Stomach (tissue), 9 donors: ENCODE results near the gene RCN2. TPM values are rescaled to one million over a fixed set of nuclear protein-coding genes. Genes with fewer than 3 reads are reported as not detected.

Experiments used
- DNase-seq, 2 donors: peaks; one replicate each; pipeline versions ENCODE4 v3.0.0 to v3.0.0-alpha.2; 2013 to 2019
- H3K27ac ChIP-seq, 5 donors: fragments of 200-600 bp in 4 of 5; sonication (generic) in 4 of 5; one replicate each; pipeline ENCODE4 v1.5.1; 2013 to 2019; ENCODE audit warnings: mild to moderate bottlenecking in 1 of 5, moderate library complexity in 1 of 5
- H3K27me3 ChIP-seq, 3 donors: fragments of 200-600 bp; sonication (generic); one replicate each; pipeline ENCODE4 v1.5.1; 2017 to 2019; ENCODE audit warnings: mixed run types in 1 of 3
- H3K36me3 ChIP-seq, 4 donors: fragments of 200-600 bp; sonication (generic); 1 replicate in 3 of 4; 2 replicates in 1 of 4; pipeline ENCODE4 v1.5.1; 2016 to 2019
- H3K4me1 ChIP-seq, 4 donors: fragments of 200-600 bp; sonication (generic); one replicate each; pipeline ENCODE4 v1.5.1; 2016 to 2019
- H3K4me3 ChIP-seq, 4 donors: fragments of 200-600 bp; sonication (generic) in 3 of 4; one replicate each; pipeline ENCODE4 v1.5.1; 2016 to 2019; ENCODE audit warnings: mild to moderate bottlenecking in 1 of 4
- H3K9me3 ChIP-seq, 4 donors: fragments of 200-600 bp; sonication (generic); one replicate each; pipeline ENCODE4 v1.5.1; 2016 to 2019
- EP300 ChIP-seq: sonication (generic); formaldehyde crosslinking; IDR thresholded peaks from one replicate; pipeline ENCODE4 v1.6.1; 2017; ENCODE audit warnings: antibody characterized with exemption
- POLR2A ChIP-seq, 4 donors: fragments of 450-650 bp; IDR thresholded peaks; one replicate each; pipeline ENCODE4 v1.6.1; 2016; ENCODE audit warnings: antibody characterized with exemption in 4 of 4, control low read depth in 2 of 4, mild to moderate bottlenecking in 1 of 4, moderate library complexity in 1 of 4
- POLR2AphosphoS5 ChIP-seq, 3 donors: sonication (generic); formaldehyde crosslinking; IDR thresholded peaks; one replicate each; pipeline ENCODE4 v1.6.1; 2016; ENCODE audit warnings: antibody characterized with exemption in 3 of 3
- WGBS, 5 donors: extraction: QIAGEN DNeasy Blood & Tissue Kit in 3 of 5; methylation state at CpG; one replicate each; pipeline versions ENCODE4 v1.1.5 to v1.1.7; 2013 to 2018; 5-methylcytosine and 5-hydroxymethylcytosine counted together
- intact Hi-C: fragments of 100-400 bp; cut with DNase I; formaldehyde crosslinking; loops from one replicate; pipeline ENCODE4 v1.15.1; 2023; ENCODE audit warnings: low total_unique reads
- polyA plus RNA-seq, 3 donors: library from polyadenylated mRNA; stranded (reverse); fragments of 200-250 nt; gene quantifications; one replicate each; pipeline ENCODE4 v1.2.3, GENCODE V29; 2013
- small RNA-seq, 4 donors: library from RNA; depleted of rRNA; stranded (forward); fragments of <200 nt; gene quantifications; one replicate each; pipeline ENCODE3, GENCODE V24; 2016
- total RNA-seq, 5 donors: library from RNA; depleted of rRNA; stranded (reverse); fragments of >200 nt; gene quantifications; one replicate each; pipeline versions ENCODE4 v1.1.0 to v1.2.3, GENCODE V29; 2014 to 2016
- TF ChIP-seq, protein P1 (sequence below), 7 experiments: fragments of 450-650 bp in 4 of 7; fragments of 200-600 bp in 3 of 7; sonication (generic) in 3 of 7; IDR thresholded peaks; one replicate each; pipeline ENCODE4 v1.5.1; 2016 to 2019; ENCODE audit warnings: antibody characterized with exemption in 7 of 7, control low read depth in 2 of 7, mild to moderate bottlenecking in 1 of 7
- donor health status: healthy with polysubstance abuse.
- donor health status: Bipolar disorder and iron deficiency.
- donor health status: healthy.

RCN2 gene
- total and polyA plus RNA-seq, 8 donors = 14.0 to 67.2 (median 30.3) TPM

DNA sequence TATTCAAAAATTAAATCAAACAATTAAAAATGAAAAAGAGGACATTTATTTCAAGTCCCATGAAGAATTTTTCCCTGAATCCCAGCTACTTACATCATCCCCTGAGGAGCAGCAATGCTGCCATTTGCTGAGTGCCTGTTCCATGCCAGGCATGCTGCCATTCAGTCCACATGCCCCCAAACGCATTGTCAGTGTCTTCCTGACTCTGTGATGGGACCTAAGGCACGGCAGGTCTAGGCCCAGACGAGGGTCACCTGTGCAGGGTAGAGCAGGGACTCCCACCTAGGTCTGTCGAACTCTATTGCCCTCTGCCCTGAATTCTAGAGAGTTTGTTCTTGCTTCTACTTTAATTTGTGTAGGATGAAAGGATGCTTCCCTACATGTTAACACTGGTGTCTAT, 70.4 kb downstream of the RCN2 start:
- DNase-seq = no peak
- intact Hi-C loops = no loop called here
- H3K9me3 ChIP-seq = no peaks in the 10 kb centered on the region
- TF ChIP-seq EP300 = no peak
- no peak for TF ChIP-seq POLR2AphosphoS5 (IDR thresholded peaks at IDR 0.05)
- TF ChIP-seq POLR2A (IDR thresholded peaks at IDR 0.05) = no peak
- TF ChIP-seq, protein P1, sequence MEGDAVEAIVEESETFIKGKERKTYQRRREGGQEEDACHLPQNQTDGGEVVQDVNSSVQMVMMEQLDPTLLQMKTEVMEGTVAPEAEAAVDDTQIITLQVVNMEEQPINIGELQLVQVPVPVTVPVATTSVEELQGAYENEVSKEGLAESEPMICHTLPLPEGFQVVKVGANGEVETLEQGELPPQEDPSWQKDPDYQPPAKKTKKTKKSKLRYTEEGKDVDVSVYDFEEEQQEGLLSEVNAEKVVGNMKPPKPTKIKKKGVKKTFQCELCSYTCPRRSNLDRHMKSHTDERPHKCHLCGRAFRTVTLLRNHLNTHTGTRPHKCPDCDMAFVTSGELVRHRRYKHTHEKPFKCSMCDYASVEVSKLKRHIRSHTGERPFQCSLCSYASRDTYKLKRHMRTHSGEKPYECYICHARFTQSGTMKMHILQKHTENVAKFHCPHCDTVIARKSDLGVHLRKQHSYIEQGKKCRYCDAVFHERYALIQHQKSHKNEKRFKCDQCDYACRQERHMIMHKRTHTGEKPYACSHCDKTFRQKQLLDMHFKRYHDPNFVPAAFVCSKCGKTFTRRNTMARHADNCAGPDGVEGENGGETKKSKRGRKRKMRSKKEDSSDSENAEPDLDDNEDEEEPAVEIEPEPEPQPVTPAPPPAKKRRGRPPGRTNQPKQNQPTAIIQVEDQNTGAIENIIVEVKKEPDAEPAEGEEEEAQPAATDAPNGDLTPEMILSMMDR (IDR thresholded peaks at IDR 0.05) = no peak
- no peaks in the 10 kb centered on the region for H3K36me3 ChIP-seq
- peak overlapping the region in 2 of 5 donors; percentile 68 to 73 for H3K27ac ChIP-seq
- no peaks in the 10 kb centered on the region for H3K27me3 ChIP-seq
- H3K4me1 ChIP-seq = peaks cover 0 to 44% (median under 1%) of the 10 kb centered on the region in 4 donors
- 71 to 79% (median 75%) methylated on average over 4 of the region's 4 CpGs for WGBS, 5 donors
- no peak overlapping the region for H3K4me3 ChIP-seq

DNA sequence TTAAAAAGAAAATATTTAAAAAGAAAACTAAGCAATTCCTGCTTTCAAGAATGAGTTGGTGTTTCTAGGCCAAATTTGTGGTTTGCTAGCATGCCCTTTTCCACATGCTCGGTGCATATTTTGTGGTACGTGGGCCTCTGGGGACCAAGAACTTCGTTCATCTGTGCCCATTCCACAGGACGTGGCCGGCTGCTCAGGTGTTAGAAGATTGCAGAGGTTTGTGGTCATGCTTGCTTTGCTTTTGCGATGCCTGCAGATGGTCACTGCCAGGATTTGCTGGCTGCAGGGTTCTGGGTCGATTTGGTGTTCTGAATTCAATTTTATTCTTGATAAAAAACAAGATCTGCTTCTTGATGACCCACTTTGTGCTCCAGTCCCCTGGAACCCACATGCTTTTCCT, 70.9 kb downstream of the RCN2 start:
- no peaks in the 10 kb centered on the region for H3K27me3 ChIP-seq
- peaks cover 0 to 39% (median 0%) of the 10 kb centered on the region in 4 donors for H3K4me1 ChIP-seq
- no peaks in the 10 kb centered on the region for H3K9me3 ChIP-seq
- H3K27ac ChIP-seq = peak overlapping the region in 2 of 5 donors; percentile 68 to 73
- no peak for DNase-seq
- no peaks in the 10 kb centered on the region for H3K36me3 ChIP-seq
- no peak overlapping the region for H3K4me3 ChIP-seq
- intact Hi-C loops = no loop called here
- TF ChIP-seq EP300 (no peak), POLR2A (IDR thresholded peaks at IDR 0.05) (no peak), POLR2AphosphoS5 (IDR thresholded peaks at IDR 0.05) (no peak)
- 65 to 72% (median 66%) methylated on average over 7 of the region's 7 CpGs for WGBS, 5 donors

GRCh38 chr15:77002954-77003912, 71.7 kb downstream of the RCN2 start:
- H3K27ac ChIP-seq = peak overlapping the region in 3 of 5 donors; percentile 29 to 73 (median 68)
- WGBS, 5 donors = 67 to 83% (median 75%) methylated on average over 16 of the region's 16 CpGs
- DNase-seq = peak; percentile 50 to 53
- no peaks in the 10 kb centered on the region for H3K9me3 ChIP-seq
- H3K4me1 ChIP-seq = peaks cover 0 to 32% (median 0%) of the 10 kb centered on the region in 4 donors
- intact Hi-C loops = no loop called here
- H3K27me3 ChIP-seq = no peaks in the 10 kb centered on the region
- TF ChIP-seq EP300 = no peak
- no peak for TF ChIP-seq POLR2A (IDR thresholded peaks at IDR 0.05)
- TF ChIP-seq, protein P1 (IDR thresholded peaks at IDR 0.05) = no peak
- no peak for TF ChIP-seq POLR2AphosphoS5 (IDR thresholded peaks at IDR 0.05)
- no peaks in the 10 kb centered on the region for H3K36me3 ChIP-seq
- no peak overlapping the region for H3K4me3 ChIP-seq

Small RNA genes lying within 50 kb of the gene (small RNA-seq; reads per million reads assigned to genes)
- gene RN7SL278P = 0 reads per million in 4 donors

Other genes with a start within 250 kb of the RCN2 start
- gene SCAPER, start 26.4 kb upstream of the RCN2 start, total RNA-seq = 100 to 1,000 TPM in 1 of 5 donors, 10 to 100 TPM in 4; 14.8 to 136 (median 39.7) TPM
- 10 to 100 TPM in 1 of 3 donors, 1 to 10 TPM in 2; 4.9 to 11.0 (median 7.6) TPM for gene SCAPER, start 26.4 kb upstream of the RCN2 start, polyA plus RNA-seq
- gene PSTPIP1, start 63.4 kb downstream of the RCN2 start, total RNA-seq = 10 to 100 TPM in 3 of 5 donors, 1 to 10 TPM in 1, under 1 TPM in 1; 0.29 to 75.4 (median 10.1) TPM
- 1 to 10 TPM; 3.1 to 6.6 (median 4.2) TPM for gene PSTPIP1, start 63.4 kb downstream of the RCN2 start, polyA plus RNA-seq
- gene TSPAN3, start 139.4 kb downstream of the RCN2 start, total RNA-seq = 100 to 1,000 TPM in 3 of 5 donors, 10 to 100 TPM in 2; 42.9 to 390 (median 143) TPM
- 100 to 1,000 TPM in 1 of 3 donors, 10 to 100 TPM in 2; 48.7 to 100 (median 99.2) TPM for gene TSPAN3, start 139.4 kb downstream of the RCN2 start, polyA plus RNA-seq